ENCODE data around the gene MAOA.

GRCh38 chrX:43631841-43632240 lies 24.3 kb upstream of the MAOA start:
- TF ChIP-seq CTCF (IDR thresholded peaks at IDR 0.05) (no peak), POLR2A (IDR thresholded peaks at IDR 0.05) (no peak)

Data from lower leg skin (tissue), 3 donors.